ENCODE data around the gene LMBRD2. TPM values are rescaled to one million over a fixed set of nuclear protein-coding genes. Genes with fewer than 3 reads are reported as not detected.
"Not testable (repeated sequence)": the region's sequence is repeated elsewhere in the genome, so short reads cannot be mapped to it uniquely, and the experiment has no call there.

LMBRD2 gene
- polyA plus RNA-seq, 3 donors from 2014 or later = 1.8 to 7.3 (median 3.0) TPM

DNA sequence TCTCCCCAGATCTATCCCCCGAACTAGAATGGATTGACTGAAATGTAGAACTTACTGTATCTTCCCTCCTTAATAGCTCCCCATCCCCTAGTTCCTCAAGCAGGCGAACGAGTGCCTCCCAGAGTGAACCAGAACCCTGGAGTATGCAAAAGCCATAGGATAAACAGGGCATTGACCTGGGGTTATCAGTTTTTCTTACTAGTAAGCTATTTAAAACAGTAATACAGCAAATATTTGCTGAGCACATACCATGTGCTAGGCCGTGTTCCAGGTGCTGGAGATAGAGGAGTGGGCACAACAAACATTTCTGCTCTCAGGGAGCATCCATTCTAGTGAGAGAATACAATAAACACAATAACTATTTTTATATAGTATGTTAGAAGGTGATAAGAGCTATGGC, 2.0 kb upstream of the LMBRD2 start:
- Mint-ChIP-seq H3K9me3 (no peaks in the 10 kb centered on the region), H3K27me3 (ENCODE audit: low read depth in 3 of 3) (no peaks in the 10 kb centered on the region), H3K36me3 (peaks cover 17 to 28% (median 25%) of the 10 kb centered on the region in 3 donors), H3K27ac (peak overlapping the region in 1 of 6 donors; percentile 41), H3K4me3 (peak overlapping the region; percentile 30 to 99 (median 56)), H3K4me1 (peaks cover 44 to 67% of the 10 kb centered on the region in 2 donors)
- no peak for DNase-seq

DNA sequence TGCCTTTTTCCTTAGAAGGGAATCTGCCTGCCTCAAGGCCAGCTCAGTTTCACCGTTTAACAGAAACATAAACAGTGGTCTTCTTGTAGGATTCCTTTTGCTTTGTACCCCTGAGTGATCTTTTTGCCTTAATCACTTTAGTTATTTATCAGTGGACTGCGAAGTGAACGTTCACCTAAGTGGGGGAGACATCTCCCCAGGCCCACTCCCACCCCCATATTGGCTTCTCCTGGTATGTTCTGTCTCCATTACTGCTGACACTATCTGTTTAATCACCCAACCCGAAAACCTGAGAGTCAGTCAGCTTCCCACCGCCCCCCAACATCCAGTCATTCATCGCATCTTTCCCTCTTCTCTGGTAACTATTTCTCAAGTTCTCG, 1.6 kb upstream of the LMBRD2 start:
- H3K27ac Mint-ChIP-seq = peak overlapping the region in 1 of 6 donors; percentile 41
- no peaks in the 10 kb centered on the region for H3K27me3 Mint-ChIP-seq (ENCODE audit: low read depth in 3 of 3)
- no peaks in the 10 kb centered on the region for H3K9me3 Mint-ChIP-seq
- peak overlapping the region; percentile 30 to 99 (median 56) for H3K4me3 Mint-ChIP-seq
- peaks cover 40 to 67% of the 10 kb centered on the region in 2 donors for H3K4me1 Mint-ChIP-seq
- no peak for DNase-seq
- peaks cover 12 to 25% (median 24%) of the 10 kb centered on the region in 3 donors for H3K36me3 Mint-ChIP-seq

DNA sequence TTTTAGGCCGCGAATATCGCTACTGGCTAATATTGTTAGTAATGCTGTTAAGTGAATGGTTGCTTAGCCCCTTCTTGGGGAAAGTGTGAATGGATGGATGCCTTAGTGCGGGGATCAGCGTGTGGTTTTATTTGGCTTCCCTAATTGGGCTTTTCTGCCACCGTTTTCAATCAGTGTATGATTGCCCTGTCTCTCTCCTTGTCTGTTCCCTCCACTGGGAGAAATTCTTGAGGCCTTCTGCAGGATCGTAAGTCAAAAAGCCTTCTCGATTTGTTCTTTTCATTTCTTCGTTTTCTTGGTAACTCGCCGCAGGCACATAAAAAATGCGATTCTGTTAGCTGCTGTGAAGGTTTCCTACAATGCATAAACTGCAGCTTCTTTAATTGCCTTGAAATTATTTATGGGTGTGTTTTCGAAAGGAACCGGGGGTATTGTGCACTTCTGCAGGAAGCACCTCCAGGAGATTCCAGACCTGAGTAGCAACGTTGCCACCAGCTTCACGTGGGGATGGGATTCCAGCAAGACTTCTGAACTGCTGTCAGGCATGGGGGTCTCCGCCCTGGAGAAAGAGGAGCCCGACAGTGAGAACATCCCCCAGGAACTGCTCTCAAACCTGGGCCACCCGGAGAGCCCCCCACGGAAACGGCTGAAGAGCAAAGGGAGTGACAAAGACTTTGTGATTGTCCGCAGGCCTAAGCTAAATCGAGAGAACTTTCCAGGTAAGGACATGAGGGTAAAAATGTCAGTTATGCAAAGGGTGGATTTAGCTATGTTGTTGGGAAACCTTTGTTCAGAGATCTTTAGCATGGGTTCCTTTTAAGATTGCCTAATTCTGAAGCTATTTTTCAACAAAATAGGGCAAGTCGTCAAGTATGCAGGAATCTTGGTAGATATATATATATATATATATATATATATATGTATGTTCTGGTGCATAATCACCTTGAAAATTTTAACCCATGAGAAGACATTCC, 924 bp upstream of the LMBRD2 start:
- Mint-ChIP-seq H3K36me3 (peaks cover 12 to 24% (median 24%) of the 10 kb centered on the region in 3 donors), H3K4me1 (peaks cover 40 to 64% of the 10 kb centered on the region in 2 donors), H3K27ac (peak overlapping the region; percentile 88 to 93 (median 88)), H3K27me3 (ENCODE audit: low read depth in 3 of 3) (no peaks in the 10 kb centered on the region), H3K9me3 (no peaks in the 10 kb centered on the region), H3K4me3 (peak overlapping the region; percentile 93 to 99 (median 95))
- no peak for DNase-seq

DNA sequence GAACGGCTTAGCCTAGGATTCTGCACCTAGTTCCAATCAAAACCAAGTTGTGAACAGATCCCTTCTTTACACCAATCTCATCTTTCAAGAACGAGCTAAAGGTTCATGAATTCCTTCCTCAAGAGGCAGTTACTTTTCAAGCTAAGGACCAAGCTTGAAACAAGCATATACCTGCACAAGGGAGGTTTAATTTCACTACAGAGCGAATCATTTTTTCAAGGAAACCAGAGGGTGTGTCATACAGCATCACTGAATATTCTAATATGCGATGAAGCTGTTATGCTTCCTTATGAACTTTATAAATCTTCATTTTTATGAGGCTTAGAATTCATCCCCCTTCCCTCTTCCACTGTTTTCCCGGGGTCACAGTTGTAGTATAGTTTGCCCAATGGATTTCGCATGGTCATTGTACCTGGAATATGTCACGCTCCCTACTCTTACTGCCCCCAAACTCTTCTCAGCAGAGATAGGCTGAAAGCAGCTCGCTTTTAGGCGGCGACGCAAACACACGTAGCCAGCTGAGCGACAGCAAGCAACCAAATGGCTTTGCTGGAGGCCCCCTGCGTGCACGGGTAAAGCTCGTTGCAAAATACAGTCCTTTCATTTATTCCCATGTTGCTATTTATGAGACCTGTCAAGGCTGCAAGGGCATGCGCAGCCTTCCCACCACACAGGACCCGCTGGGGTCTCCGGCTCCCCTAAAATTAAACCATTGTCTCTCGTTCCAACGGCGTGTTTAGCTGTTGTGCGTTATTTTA, 832 bp downstream of the LMBRD2 start:
- peak overlapping the region; percentile 93 to 99 (median 95) for H3K4me3 Mint-ChIP-seq
- H3K4me1 Mint-ChIP-seq = peaks cover 41 to 66% of the 10 kb centered on the region in 2 donors
- H3K27me3 Mint-ChIP-seq (ENCODE audit: low read depth in 3 of 3) = no peaks in the 10 kb centered on the region
- H3K27ac Mint-ChIP-seq = peak overlapping the region; percentile 86 to 93 (median 88)
- peaks cover 7 to 12% (median 8%) of the 10 kb centered on the region in 3 donors for H3K36me3 Mint-ChIP-seq
- H3K9me3 Mint-ChIP-seq = no peaks in the 10 kb centered on the region
- peak; percentile 10 to 32 (median 13) for DNase-seq

DNA sequence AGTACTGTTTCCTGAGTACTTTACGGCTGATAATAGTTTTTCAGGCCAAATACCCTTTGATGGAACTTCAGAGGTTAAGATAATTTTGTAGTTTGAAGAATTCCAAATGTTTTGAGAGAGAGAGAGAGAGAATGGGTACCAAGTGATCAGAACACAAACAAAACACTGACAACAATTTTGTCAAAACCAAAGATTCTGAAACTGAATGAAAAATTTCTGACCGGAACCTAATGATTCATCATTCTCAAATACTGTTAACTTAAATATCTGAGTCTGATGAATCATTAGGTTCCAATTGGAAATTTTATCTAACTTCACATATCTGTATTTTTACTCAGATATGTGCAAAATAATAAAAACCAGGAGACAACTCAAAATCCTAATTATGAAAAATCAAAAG, 4.0 kb downstream of the LMBRD2 start:
- Mint-ChIP-seq H3K4me1 (peaks cover 27 to 49% of the 10 kb centered on the region in 2 donors), H3K9me3 (no peaks in the 10 kb centered on the region), H3K27ac (no peak overlapping the region), H3K4me3 (no peak overlapping the region), H3K27me3 (ENCODE audit: low read depth in 3 of 3) (no peaks in the 10 kb centered on the region), H3K36me3 (no peaks in the 10 kb centered on the region)
- no peak for DNase-seq

DNA sequence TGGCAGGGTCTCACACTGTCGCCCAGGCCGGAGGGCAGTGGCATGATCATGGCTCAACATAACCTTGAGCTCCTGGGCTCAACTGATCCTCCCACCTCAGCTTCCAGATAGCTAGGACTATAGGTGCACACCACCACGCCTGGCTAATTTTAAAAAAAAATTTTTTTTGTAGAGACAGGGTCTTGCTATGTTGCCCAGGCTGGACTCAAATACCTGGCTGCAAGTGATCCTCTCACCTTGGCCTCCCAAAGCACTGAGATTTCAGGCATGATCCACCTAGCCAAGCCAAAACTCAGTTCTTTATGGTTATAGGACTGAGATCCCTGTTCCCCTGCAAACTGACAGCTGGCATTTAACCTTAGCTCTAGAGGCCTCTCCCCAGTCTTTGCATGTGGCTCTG, 5.3 kb downstream of the LMBRD2 start:
- Mint-ChIP-seq H3K36me3 (no peaks in the 10 kb centered on the region), H3K27me3 (ENCODE audit: low read depth in 3 of 3) (no peaks in the 10 kb centered on the region), H3K9me3 (no peaks in the 10 kb centered on the region), H3K4me3 (no peak overlapping the region), H3K4me1 (peaks cover 18 to 37% of the 10 kb centered on the region in 2 donors), H3K27ac (no peak overlapping the region)
- no peak for DNase-seq

DNA sequence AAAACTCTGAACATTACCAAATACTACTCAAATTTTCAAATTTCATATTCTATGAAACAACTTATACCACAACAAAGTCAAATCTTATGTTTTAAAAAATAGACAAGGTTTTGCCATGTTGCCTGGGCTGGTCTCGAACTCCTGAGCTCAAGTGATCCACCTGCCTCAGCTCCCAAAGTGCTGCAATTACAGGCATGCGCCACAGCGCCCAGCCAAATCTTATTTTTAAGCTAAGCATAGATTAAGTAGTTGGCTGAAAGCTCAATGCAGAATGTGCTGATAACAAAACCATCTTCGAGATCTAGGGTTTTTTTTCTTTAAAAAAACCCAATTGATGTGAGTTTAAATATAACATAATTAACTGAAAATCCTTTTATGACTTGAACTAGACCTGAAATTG, 6.4 kb downstream of the LMBRD2 start:
- peaks cover 5 to 6% (median 5%) of the 10 kb centered on the region in 3 donors for H3K36me3 Mint-ChIP-seq
- H3K4me3 Mint-ChIP-seq = no peak overlapping the region
- H3K27me3 Mint-ChIP-seq (ENCODE audit: low read depth in 3 of 3) = no peaks in the 10 kb centered on the region

DNA sequence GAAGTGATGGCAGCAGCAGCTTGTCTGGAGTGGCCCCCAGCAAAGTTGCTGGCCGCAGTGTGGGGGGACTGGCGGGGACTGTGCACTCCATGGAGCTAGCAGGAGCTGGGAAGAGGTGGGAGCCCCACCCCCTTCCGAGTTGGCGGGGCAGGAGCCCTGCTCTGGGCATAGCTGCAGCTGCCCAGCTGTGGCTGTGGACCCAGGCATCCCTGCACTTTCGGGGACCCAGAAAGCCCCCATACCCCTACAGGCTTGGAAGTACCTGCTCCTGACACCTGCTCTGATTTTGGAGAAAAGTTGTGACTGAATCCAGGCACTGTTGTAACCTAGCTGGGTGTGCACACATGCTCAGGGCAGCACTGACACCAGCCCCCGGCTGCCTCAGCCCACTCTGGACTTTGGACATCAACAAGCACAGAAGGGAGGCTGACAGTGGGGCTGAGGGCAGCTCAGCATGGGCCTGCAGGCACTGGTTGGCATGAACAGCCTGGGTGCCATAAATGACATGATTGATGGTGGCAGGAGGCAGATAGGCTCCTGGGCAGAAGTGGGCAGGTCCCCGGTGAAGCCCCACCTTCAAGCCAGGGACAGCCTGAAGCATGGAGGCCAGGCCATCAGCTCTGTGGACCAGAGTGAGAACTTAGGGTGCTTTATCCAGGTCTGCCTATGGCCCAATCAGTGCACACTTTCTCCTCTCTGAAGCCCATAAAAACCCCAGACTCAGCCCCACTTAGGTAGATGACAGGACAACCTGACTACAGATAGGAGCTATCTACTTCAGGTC, 12.6 kb downstream of the LMBRD2 start:
- Mint-ChIP-seq H3K9me3 (no peaks in the 10 kb centered on the region), H3K27me3 (ENCODE audit: low read depth in 3 of 3) (peaks cover 0 to 1% (median 0%) of the 10 kb centered on the region in 3 donors), H3K27ac (no peak overlapping the region), H3K36me3 (peaks cover 13 to 24% (median 17%) of the 10 kb centered on the region in 3 donors), H3K4me1 (no peaks in the 10 kb centered on the region), H3K4me3 (no peak overlapping the region)
- no peak for DNase-seq

More for the DNA sequence above, 6.4 kb downstream of the LMBRD2 start:
- Mint-ChIP-seq H3K27ac (no peak overlapping the region), H3K9me3 (no peaks in the 10 kb centered on the region), H3K4me1 (peaks cover 9 to 27% of the 10 kb centered on the region in 2 donors)
- no peak for DNase-seq

DNA sequence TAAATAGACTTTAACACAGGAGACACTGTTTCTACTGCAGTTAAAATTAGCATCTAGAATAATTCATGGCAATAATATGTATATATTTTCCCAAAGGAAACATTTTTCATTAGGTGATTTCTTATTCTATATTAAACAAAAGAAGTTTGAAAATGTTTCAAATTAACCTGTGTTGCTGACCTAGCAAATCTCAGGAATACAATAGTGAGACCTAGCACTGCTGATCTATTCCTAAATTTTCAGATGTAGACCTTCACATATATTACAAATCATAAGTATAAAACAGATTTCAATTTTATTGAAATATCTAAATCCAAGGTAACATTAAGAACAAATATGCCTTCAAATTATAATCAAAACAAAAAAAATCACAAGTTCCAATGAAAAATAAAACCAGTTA, 15.1 kb downstream of the LMBRD2 start:
- H3K36me3 Mint-ChIP-seq = peaks cover 22 to 24% (median 23%) of the 10 kb centered on the region in 3 donors
- peaks cover 0 to 1% (median 0%) of the 10 kb centered on the region in 3 donors for H3K27me3 Mint-ChIP-seq (ENCODE audit: low read depth in 3 of 3)
- H3K9me3 Mint-ChIP-seq = no peaks in the 10 kb centered on the region

DNA sequence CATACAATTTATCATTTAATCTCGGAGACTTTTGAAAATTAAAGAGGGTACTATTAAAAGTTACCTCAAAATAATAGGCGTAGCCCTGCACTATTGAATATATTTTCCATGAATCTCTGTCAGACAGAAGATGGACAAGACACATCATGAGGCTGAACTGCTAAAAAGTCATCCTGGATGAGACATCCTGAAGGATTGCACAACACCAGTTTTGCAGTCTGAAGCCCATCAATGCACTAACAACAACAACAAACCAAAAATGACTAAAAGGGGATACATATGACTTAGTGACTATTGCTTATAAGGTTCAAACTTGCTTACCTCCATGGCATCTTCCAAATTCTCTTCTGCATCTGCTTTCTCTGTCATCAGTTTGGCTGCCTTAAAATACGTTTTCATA, 15.7 kb downstream of the LMBRD2 start:
- Mint-ChIP-seq H3K27me3 (ENCODE audit: low read depth in 3 of 3) (peaks cover 0 to 1% (median 0%) of the 10 kb centered on the region in 3 donors), H3K36me3 (peaks cover 23 to 27% (median 24%) of the 10 kb centered on the region in 3 donors), H3K4me1 (peaks cover 0 to 8% of the 10 kb centered on the region in 2 donors), H3K9me3 (no peaks in the 10 kb centered on the region), H3K4me3 (no peak overlapping the region), H3K27ac (no peak overlapping the region)
- DNase-seq = no peak

More for the DNA sequence above, 15.1 kb downstream of the LMBRD2 start:
- H3K27ac Mint-ChIP-seq = no peak overlapping the region
- no peak overlapping the region for H3K4me3 Mint-ChIP-seq
- H3K4me1 Mint-ChIP-seq = peaks cover 0 to 2% of the 10 kb centered on the region in 2 donors
- DNase-seq = no peak

DNA sequence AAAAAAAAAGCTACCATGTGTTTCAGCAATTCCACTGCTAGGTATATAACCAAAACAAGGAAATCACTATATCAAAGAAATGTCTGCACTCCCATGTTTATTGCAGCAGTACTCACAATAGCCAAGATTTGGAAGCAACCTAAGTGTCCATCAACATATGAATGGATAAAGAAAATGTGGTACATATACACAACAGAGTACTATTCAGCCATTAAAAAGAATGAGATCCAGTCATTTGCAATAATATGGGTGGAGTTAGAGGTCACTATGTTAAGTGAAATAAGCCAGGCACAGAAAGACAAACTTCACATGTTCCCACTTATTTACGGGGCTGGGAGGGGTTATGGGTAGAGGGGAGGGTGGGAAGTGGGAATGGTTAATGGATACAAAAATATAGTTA, 18.7 kb downstream of the LMBRD2 start:
- peaks cover 2 to 16% of the 10 kb centered on the region in 2 donors for H3K4me1 Mint-ChIP-seq
- H3K36me3 Mint-ChIP-seq = peaks cover 28 to 46% (median 35%) of the 10 kb centered on the region in 3 donors
- H3K27me3 Mint-ChIP-seq (ENCODE audit: low read depth in 3 of 3) = not testable (repeated sequence)

DNA sequence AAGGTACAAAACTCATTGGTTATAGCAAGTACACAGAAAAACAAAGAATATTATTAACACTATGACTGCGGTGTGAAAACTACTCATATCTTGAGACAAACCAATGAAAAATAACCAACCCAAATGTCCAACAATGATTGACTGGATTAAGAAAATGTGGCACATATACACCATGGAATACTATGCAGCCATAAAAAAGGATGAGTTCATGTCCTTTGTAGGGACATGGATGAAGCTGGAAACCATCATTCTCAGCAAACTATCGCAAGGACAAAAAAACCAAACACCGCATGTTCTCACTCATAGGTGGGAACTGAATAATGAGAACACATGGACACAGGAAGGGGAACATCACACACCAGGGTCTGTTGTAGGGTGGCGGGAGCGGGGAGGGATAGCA, 22.0 kb downstream of the LMBRD2 start:
- H3K36me3 Mint-ChIP-seq = peaks cover 16 to 44% (median 40%) of the 10 kb centered on the region in 3 donors
- H3K27me3 Mint-ChIP-seq (ENCODE audit: low read depth in 3 of 3); H3K27ac Mint-ChIP-seq; DNase-seq; H3K4me3 Mint-ChIP-seq: not testable (repeated sequence)
- peaks cover 0 to 12% (median 9%) of the 10 kb centered on the region in 6 donors for H3K9me3 Mint-ChIP-seq
- peaks cover 14 to 39% of the 10 kb centered on the region in 2 donors for H3K4me1 Mint-ChIP-seq

More for the DNA sequence above, 18.7 kb downstream of the LMBRD2 start:
- H3K27ac Mint-ChIP-seq, H3K4me3 Mint-ChIP-seq, DNase-seq: not testable (repeated sequence)
- peaks cover 0 to 12% (median 9%) of the 10 kb centered on the region in 6 donors for H3K9me3 Mint-ChIP-seq

DNA sequence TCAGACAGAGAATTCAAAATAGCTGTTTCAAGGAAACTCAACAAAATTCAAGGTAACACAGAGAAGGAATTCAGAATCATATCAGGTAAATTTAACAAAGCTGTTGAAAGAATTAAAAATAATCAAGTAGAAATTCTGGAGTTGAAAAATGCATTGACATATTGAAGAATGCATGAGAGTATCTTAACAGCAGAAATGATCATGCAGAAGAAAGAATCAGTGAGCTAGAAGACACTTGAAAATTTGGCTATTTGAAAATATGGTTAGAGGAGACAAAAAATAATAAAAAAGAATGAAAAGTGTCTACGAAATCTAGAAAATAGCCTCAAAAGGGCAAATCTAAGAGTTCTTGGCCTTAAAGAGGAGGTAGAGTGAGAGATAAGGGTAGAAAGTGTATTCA, 22.9 kb downstream of the LMBRD2 start:
- Mint-ChIP-seq H3K4me3 (no peak overlapping the region), H3K27ac (no peak overlapping the region), H3K9me3 (peaks cover 0 to 12% (median 9%) of the 10 kb centered on the region in 6 donors), H3K36me3 (peaks cover 16 to 44% (median 40%) of the 10 kb centered on the region in 3 donors), H3K4me1 (peaks cover 14 to 39% of the 10 kb centered on the region in 2 donors), H3K27me3 (ENCODE audit: low read depth in 3 of 3) (no peaks in the 10 kb centered on the region)
- no peak for DNase-seq

All from immature natural killer cell (primary cell).